ENCODE data around the gene DPP7.
"Not testable (repeated sequence)": the region's sequence is repeated elsewhere in the genome, so short reads cannot be mapped to it uniquely, and the experiment has no call there.

DPP7 gene

GRCh38 chr9:137070906-137071275 is 43.6 kb downstream of the DPP7 start:
- no peak for DNase-seq (ENCODE audit: low spot score)

DNA sequence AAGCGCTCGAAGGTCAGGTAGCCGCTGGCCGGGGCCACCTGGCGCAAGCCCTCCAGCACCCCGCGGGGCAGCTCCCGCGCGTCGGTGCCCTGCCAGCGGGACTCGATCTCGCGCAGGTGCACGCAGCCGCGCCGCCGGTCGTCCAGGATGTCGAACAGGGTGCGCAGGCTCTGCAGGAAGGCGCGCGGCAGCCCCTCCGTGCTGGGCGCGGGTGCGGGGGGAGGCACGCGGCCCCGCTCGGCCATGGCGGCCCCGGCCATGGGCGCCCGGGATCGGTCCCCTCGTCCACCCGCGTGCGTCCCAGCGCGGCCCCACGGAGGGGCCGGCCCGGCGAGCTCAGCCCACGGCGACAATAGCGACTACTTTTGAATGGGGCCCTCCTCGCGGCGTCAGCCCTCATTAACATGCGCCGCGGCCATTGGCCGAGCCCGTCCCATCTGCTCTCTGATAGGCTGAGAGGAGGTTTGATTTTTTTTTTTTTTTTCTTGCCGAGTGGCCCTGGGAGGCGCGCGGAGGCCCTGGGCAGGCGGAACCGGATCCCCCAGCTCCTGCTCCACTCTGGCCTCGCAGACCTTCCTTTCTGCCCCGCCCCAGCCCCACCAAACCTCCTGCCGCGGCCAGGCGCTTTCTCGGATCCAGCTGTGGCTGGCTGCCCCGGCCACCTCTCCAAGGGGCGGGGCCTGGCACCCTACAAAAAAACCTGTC is 44.2 kb downstream of the DPP7 start, which contains the start of gene SAPCD2:
TSS of gene SAPCD2 (minus strand) at position 357 of the 705 bp plus-strand sequence. CDS start at position 260, 97 bp downstream.
- DNase-seq (ENCODE audit: low spot score) = peak; percentile 81

GRCh38 chr9:137069508-137070091 is 44.9 kb downstream of the DPP7 start:
- DNase-seq (ENCODE audit: low spot score) = no peak

GRCh38 chr9:137068539-137069507 is 45.7 kb downstream of the DPP7 start:
- DNase-seq (ENCODE audit: low spot score) = no peak

GRCh38 chr9:137067860-137068538 is 46.5 kb downstream of the DPP7 start:
- DNase-seq (ENCODE audit: low spot score) = peak; percentile 86

DNA sequence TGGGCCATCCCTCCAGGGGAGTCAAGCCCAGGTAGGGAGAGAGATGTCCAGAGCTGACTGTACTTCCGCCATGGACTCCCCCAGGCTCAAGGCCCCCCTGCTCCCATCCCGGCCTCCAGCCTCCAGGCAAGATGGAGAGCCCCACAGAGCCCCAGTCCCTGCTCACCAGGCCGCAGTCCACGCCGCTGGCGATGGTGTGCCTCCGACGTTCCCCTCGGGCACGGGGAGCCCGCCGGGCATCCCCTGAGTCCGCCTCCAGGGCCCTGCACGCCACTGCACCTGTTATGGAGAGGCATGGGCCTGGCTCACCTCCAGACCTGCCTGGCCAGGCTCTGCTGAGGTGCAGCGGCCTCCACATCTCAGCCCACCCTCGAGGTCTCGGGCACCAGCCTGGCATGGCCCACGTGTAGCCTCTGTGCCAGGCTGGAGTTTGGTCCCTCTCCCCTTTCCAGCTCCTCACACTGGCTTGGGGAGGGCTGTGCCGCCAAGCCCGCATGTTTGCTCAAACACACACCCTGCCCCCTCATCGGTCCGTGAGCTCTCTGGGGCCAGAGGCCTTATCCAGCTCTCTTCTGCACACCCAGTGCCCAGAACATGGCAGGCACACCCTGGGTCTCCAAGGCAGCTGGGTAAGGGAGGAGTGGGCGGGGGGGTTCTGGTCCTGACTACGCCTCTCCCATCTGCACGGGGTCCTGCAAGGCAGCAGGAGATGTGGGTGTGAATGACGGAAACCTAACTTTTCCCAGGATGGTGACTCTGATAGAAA is 48.3 kb downstream of the DPP7 start:
- no peak for DNase-seq (ENCODE audit: low spot score)

- no peak for DNase-seq (ENCODE audit: low spot score)
Measured at GRCh38 chr9:137065336-137065967, 49.1 kb downstream of the DPP7 start.

- DNase-seq (ENCODE audit: low spot score) = no peak
Measured at GRCh38 chr9:137064880-137065164, 49.7 kb downstream of the DPP7 start.

DNA sequence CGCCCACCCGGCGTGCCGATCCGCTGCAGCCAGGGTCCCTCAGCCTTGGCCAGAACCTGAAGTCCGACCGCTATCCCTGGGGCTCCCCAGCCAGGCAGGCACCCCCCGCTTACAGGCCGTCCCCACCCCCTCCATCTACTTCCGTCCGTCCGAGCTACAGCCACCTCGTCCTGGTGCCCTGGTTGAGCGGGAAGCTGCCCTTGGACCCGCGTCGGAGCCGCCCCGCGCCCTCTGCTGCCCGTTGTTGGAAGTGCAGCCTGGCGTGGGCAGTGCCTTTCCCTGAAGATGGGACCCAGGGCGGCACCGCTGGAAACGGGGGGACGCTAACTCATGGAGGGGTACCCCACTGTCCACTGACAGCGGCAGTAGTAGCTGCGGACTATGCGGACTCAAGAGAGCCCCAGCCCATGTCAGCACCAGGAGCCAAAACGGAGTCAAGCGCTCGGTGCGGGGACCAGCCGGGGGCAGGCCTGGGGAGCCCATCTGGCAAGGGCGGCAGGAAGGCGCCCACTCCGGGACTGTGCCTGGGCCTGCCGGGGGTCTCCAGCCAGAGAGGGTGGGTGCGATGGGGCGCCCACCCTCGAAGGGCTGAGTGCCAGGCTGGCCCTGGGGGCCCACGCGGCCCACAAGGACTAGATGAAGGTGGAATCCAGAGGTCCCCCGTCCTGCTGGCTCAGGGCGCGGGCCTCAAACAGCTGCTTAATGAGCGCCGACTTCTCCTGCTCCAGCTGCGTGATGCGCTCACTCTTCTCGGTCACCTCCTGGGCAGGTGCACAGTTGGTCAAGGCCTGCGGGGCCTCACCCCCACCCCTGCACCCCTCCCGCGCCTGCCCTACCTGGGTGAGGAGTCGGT is 50.3 kb downstream of the DPP7 start:
- peak; percentile 51 for DNase-seq (ENCODE audit: low spot score)

- no peak for DNase-seq (ENCODE audit: low spot score)
Measured at GRCh38 chr9:137063311-137064026, 51.1 kb downstream of the DPP7 start.

DNA sequence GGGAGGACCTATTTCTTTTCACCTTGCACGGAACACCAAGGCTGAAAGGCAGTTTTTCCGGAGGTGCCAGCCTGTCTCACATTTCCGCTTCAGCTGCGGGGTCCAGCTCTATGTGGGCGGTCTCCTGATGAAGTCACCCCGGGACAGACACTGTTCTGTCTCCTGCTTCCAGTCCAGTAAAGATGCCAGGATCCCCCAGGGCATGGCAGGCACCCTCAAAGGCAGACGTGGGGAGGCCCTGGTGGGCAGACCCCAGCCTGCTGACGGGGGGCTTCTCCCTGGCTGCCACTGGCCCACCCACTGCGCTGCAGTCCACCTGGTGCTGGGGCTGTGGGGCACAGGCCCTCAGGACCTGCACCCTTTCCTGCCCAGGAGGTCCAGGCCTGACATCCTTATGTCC is 51.7 kb downstream of the DPP7 start:
- not testable (repeated sequence) for DNase-seq (ENCODE audit: low spot score)

DNA sequence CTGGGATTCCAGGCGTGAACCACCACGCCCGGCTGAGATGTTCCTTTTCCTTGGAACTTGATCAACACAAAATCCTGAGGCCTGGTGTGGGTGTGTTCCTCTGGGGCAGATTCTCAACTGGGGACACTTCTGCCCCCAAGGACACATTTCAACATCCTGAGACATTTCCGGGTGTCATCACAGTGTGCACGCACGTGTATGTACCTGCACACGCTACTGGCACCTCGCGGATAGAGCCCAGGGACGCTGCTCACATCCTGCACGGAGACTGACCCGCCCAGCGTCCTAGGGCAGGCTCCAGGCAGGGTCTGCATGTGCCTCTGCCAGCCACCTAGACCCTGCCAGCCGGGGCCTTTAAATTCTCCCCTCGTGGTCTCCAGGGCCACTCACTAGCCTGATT is 52.1 kb downstream of the DPP7 start:
- no peak for DNase-seq (ENCODE audit: low spot score)
